HG03521 (cell line): ENCODE measurements around the gene NFIB.

Experiments
- ATAC-seq: cut with Tn5 transposase; IDR thresholded peaks from one replicate; pipeline ENCODE4 v1.9.1; 2021; ENCODE audit warnings: mild to moderate bottlenecking, moderate library complexity; ENCODE audit not compliant: unreplicated experiment

The NFIB gene

DNA sequence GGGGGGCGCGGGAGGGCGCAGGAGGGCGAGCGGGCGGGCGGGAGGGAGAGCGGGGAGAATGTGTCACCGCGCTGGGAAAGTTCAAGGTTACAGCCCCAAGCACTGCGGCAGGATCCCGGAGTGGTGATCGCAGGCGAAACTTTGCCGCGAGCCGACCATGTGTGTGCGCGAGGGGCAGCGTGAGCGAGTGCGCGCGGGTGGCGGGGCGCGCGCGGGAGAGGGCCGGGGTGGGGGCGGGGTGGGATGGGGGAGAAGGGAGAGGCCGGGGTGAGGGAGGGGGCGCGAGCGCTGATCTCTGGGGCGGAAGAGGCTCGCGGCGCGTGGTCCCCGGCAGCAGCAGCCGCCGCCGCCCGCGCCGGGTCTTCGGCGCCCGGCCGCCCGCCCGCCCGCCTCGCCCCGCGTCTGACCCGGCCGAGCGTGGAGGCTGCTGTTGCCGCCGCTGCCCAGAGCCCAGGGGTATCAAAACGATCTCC, at the start of gene NFIB:
Gene NFIB (minus strand): TSS at position 191 of the 473 bp plus-strand sequence. CDS start 630 bp downstream, outside the sequence.
- no peak for ATAC-seq

DNA sequence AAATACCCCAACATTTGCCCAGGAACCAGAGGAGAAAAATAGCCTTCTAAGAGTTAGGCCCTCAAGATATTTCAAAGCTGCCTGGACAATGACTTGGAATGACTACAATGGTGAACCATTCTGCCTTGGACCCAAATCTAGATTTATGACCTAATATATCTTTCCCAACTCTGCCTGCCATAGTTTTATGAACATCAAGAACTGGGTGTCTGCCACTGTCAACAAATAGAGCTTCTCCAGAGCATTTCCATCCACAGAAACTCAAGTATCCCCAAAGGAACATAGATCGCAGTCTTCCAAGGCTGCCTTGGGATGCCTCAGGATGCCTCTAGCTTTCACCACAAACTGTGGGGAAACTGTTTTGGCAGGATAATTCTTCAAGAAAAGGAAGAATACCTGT, 48.2 kb upstream of the NFIB start:
- ATAC-seq = no peak

DNA sequence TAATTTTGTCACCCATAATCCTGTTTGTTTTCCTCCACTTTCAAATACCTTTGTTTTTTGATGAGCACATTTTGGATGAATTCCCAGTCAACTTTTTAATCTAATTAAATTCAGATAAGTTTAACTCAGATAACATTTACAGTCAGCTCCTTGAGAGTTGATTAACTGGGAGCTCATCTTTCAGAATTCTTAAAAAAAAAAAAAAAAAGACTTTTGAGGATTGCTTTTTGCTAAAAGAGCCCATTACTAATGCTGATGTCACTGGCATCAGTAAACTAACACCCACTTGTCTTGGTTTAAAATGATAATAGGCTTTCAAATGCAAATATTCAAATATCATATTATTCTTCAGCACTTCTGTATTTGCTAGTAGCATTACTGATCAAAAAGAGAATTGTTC, 47.1 kb upstream of the NFIB start:
- no peak for ATAC-seq

DNA sequence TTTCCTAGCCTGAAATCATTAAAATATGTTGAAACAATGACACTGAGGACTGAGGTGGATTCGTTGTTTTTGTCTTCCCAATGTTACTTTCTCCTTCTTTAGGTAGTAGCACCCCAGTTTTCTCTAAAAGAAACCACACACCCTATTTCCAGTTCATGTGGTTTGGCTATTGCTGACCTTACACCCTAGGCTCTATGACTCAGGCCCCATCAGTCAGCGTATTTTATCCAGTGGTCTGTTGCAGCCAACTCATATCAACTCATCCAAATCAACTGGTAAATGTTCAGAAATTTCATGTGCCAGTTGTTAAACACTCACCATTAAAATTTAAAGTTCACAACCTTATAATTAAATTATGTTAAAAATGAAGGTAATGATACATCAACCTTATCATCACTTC, 44.6 kb upstream of the NFIB start:
- no peak for ATAC-seq

DNA sequence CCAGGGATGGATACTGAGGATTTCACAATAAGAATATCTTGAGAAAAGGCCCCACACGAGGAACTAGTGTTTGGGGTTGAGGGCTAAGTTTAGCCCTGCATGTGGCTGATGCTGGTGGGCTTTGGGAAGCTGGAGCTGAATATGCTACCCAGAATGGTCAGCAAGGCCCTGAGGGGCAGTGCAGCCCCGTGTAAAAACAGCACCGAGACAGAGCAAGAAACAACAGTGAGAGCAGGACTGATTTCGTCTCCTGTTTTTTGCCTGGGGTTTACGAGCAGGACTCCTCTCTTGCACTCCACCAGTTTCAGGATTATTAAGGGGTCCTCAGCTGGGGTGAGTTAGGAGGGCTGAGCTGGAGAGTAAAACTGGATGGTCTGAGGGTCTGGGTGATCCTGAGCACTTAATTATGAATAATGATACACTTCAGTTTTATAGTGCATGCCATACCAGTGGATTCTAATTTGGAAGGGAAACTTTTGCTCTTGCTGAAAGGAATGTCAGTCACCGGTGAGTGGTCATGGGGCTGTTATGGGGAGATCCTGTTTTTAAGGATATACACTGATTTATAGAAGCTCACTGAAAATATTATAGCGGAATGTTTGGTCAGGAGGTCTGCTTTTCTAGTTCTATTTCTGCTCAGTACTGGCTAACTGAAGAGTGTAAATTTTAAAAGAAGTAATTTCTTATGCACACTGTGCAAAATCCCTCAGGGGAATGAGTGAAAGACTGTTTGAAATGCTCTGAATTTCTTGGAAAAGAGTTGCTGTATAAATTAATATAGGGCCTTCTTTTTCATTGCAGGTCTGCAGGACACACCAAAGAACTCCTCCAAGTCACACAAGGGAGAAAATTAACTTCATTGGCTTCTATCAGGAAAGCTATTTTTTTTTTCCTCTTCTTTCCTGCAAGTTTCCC, 42.7 kb upstream of the NFIB start:
- ATAC-seq = no peak

DNA sequence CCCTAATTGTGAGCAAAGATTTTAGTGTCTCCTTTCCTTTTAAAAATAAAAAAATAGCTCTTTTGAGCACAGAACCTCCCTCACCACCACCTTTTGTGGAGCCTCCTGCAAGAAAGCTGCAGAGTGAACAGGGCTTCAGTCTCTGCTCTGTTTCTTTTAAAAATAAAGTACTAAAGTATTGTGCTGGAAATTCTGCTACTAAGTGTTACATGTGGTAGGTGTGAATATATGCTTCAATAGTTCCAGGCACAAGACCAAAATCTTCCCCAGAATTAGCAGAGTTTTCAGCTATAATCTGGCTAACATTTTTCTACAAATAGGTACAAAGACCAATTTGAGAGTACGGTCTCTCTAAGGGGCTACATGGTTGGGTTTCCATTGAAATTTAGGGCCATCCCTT, 40.3 kb upstream of the NFIB start:
- ATAC-seq = no peak

GRCh38 chr9:14353222-14354056, 39.5 kb upstream of the NFIB start:
- peak; percentile 81 for ATAC-seq

GRCh38 chr9:14352503-14352902, 38.6 kb upstream of the NFIB start:
- ATAC-seq = no peak

DNA sequence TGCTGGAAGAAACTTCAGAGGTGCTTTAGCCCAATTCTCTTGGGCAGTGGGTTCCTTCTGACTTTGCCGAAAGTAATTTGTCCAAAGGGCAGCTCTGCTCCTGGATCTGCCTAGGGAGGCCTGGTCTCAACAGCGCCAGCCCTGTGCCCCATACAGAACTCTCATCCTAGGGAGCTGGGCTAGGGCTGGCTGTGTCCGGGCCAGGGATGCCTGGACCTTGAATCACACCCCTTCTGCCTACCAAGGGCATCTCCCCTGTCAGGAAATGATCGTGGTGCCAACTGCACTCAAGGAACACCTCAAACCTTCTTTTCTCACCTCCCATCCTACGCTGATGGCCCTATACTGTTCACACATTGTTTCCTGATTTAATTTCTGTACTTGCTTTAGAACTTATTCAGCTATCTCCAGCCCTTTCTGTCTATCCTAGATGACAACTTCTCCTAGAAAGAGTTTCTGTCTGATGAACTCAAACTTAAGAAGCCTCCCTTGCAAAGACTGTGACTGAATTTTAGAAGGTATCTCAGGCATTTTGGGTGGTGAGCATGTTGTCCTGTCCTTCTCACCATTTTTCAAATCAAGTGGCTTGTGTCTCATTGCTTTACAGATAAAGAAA, 37.4 kb upstream of the NFIB start:
- ATAC-seq = no peak

- no peak for ATAC-seq
Observed at GRCh38 chr9:14350754-14351153, 36.8 kb upstream of the NFIB start.

DNA sequence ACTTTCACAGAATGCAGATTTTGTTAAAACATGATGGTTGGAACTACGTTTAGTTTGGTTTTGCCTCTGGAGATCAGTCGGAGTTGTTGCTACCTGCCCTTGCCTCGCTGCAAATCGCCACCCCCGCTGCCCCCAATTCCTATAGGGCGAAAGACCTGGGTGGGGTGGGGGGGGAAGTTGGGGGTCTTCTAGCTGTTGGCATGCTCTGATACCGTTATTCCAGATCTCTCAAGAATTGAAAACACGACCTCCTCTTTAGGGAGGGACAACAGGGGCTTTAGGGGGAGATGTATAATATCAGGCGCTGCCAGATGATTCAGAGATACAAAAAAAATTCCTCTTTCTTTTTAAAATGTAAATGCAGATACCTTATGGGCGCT, 36.4 kb upstream of the NFIB start:
- ATAC-seq = no peak

GRCh38 chr9:14349447-14350348, 35.8 kb upstream of the NFIB start:
- no peak for ATAC-seq

- ATAC-seq = no peak
Observed at GRCh38 chr9:14349146-14349446, 35.2 kb upstream of the NFIB start.

DNA sequence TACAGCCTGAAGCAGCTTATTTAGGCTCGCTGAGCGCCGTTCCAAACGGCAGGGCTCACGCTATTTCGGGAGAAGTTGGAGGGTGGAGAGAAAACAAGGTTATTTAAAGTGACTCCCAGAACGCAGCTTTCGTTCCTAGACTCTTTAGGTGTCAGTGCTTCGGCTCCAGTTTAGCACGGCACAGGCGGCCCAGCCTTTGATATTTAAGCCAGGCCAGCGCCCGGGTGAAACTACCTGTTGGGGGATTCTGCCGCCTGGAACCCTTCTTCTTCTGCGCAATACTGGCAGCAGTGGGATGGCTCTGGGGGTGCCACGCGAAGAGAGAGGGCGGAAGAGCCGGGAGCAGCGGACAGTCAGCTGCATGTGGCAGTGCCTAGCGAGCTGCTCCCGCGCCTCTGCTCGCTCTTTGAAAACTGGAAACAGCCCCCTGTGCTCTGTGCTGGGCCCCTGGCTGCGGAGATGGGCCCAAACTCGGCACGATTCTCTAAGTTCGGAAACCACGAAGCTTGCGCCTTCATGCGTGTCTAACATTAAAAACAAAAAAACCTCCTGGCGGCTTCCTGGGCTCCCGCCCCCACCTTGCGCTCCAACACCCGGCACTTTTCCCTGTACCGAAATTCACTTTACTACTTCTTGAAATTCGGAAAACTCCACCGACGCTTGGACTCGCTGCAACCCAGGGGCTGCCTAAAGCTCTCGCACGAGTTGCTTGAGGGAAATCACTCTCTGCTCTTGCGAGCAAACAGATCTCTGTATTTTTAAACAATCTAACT, 34.6 kb upstream of the NFIB start:
- no peak for ATAC-seq

DNA sequence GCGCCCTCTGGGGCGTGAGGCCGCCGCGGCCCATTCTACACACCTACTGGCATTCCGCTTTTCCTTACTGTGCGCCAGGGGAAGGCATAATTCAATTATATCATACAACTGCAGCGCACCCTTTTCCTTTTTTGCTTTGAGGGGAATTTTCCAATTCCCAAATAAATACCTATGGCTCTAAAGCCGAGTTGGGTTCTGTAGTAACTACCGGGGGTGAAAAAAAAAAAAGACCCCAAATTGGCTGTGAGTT, 34.1 kb upstream of the NFIB start:
- no peak for ATAC-seq

- ATAC-seq = no peak
Observed at GRCh38 chr9:14347406-14348122, 33.6 kb upstream of the NFIB start.

DNA sequence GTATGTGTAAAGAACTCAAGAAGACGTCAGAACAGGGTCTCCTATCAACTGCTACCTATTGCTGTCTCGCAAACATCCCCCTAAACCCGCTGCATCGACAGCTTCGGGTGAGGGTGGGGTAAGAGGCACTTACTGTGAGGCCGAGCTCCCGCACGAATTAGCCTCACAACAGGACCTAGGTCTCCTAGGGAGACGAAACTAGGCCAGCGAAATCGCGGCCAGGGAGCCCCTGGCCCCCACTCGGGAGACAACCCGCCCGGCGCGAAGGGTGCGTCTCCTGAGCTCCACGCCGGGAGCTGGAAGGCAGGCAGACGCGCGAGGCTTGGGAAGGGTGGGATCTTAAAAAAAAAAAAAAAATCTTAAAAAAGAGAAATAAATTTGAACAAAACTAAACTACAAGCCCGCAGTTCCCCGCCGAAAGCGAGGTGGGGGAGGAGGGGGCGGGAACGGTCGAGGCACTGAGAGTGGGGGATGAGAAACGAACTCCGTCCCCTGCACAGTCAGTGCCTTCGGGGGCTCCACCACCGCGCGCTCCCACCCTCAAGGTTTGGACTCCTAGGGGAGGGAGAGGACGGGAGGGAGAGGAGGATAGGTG, 33.0 kb upstream of the NFIB start:
- no peak for ATAC-seq

DNA sequence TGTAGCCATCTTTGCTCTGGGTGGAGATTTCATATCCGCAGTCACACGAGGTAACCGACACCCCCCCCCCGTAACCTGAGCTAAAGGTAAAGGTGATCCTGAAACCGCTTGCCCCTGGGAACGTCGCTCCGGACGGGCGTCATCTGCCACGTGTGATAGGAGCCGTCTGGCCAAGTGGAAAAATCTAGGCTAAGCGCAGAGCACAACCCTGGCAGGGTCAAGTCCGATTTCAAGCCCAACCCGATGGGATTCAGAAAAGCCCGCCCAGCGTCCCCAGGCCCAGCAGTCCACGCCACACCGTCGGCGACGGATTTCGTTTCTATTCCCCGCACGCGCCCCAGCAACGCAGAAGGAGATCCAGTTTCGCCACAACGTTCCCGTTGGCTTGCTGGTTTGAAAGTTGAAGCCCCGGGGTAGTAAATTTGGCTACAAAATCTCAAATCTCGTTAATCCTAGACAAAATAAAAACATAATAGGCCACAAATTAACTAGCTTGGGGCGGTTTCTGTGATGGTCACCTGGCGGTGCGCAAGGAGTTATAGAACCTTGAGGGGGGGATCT, 32.4 kb upstream of the NFIB start:
- ATAC-seq = no peak
